SK-N-MC (cell line): Measurements from ENCODE around the gene MINDY3.
A peak's percentile ranks its signal among the peaks of the same experiment; 100 is the strongest.

ENCODE experiments used
- DNase-seq: peaks from one replicate; pipeline ENCODE4 v3.0.0-alpha.2; 2011; ENCODE audit warnings: low read depth, low spot score
- H3K27ac ChIP-seq: fragments of 200-600 bp; sonication (generic); 2 replicates; pipeline ENCODE4 v1.5.1; 2016; ENCODE audit warnings: mixed run types
- H3K36me3 ChIP-seq: fragments of 200-600 bp; sonication (generic); 2 replicates; pipeline ENCODE4 v1.6.1; 2017; ENCODE audit warnings: antibody characterized with exemption, low read length, mixed read lengths; ENCODE audit not compliant: insufficient read depth
- H3K4me3 ChIP-seq: fragments of 200-600 bp; sonication (generic); 2 replicates; pipeline ENCODE4 v1.5.1; 2016
- H3K9ac ChIP-seq: fragments of 200-600 bp; sonication (generic); 2 replicates; pipeline ENCODE4 v1.8.0; 2017; ENCODE audit warnings: mixed run types, mixed read lengths; ENCODE audit not compliant: insufficient read length
- H3K9me3 ChIP-seq: fragments of 200-600 bp; sonication (generic); 2 replicates; pipeline ENCODE4 v1.6.1; 2017; ENCODE audit warnings: low read depth, mild to moderate bottlenecking, antibody characterized with exemption, low read length, moderate library complexity, mixed read lengths
- EZH2 ChIP-seq: fragments of 200-600 bp; sonication (generic); IDR thresholded peaks from one replicate; pipeline ENCODE4 v1.6.1; 2017; ENCODE audit warnings: antibody characterized with exemption
- FOXP2 ChIP-seq: optimal IDR thresholded peaks from 2 replicates; pipeline ENCODE3; 2011; ENCODE audit warnings: mild to moderate bottlenecking, moderate library complexity; ENCODE audit not compliant: insufficient read depth; ENCODE audit errors: extremely low read length, control extremely low read depth
- POLR2AphosphoS5 ChIP-seq: IDR thresholded peaks from 2 replicates; pipeline ENCODE4 v1.6.1; 2012; ENCODE audit warnings: mild to moderate bottlenecking, low read depth, low read length, borderline replicate concordance

MINDY3 gene

GRCh38 chr10:15849316-15849715, 11.0 kb downstream of the MINDY3 start:
- DNase-seq, result no peak
- H3K9me3 ChIP-seq, result no peaks in the 10 kb centered on the region
- no peak overlapping the region for H3K4me3 ChIP-seq
- H3K9ac ChIP-seq, result no peak overlapping the region
- H3K36me3 ChIP-seq, result no peaks in the 10 kb centered on the region
- no peak overlapping the region for H3K27ac ChIP-seq
- TF ChIP-seq FOXP2, result no peak
- no peak for TF ChIP-seq EZH2
- TF ChIP-seq POLR2AphosphoS5, result no peak

DNA sequence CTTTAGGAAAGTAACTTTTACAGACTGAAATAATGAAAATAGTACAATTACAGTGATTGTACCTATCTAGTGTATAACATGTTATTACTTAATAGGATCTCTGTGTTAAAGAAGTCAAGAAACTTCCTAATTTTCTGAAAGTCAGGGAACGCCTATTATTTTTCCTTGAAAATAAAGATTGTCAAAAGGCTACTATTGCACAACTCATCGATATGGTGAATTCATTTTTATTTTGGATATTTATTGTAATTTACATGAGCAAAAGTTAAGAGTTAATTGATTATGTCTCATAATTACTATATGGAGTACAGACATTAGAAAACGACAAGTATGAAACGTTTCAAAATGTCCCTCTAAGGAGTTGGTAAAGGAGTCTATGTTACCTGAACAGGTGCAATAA, 12.8 kb downstream of the MINDY3 start:
- Histone ChIP-seq H3K36me3 (no peaks in the 10 kb centered on the region), H3K9me3 (no peaks in the 10 kb centered on the region), H3K9ac (no peak overlapping the region), H3K27ac (no peak overlapping the region), H3K4me3 (no peak overlapping the region)
- TF ChIP-seq FOXP2, result no peak
- TF ChIP-seq EZH2, result no peak
- no peak for TF ChIP-seq POLR2AphosphoS5
- DNase-seq, result no peak

DNA sequence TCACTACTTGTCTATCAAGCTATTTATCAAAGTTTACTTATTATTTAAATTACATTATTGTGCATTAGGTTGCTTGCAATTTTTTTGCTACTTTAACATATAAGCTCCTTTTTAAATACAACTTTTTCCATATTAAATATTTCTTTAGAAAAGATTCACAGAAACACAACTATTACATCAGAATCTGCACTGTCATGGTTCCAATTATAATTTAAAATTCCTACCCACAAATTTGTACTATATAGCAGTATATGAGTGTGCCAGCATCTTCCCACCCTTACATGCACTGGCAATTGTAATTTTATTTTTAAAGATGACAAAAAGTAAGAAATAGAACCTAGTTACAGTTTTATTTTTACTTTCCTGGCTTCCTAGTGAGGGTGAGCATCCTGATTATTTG, 15.8 kb downstream of the MINDY3 start:
- no peak for DNase-seq
- H3K36me3 ChIP-seq, result no peaks in the 10 kb centered on the region
- no peak for TF ChIP-seq POLR2AphosphoS5
- no peak for TF ChIP-seq EZH2
- TF ChIP-seq FOXP2, result no peak
- H3K4me3 ChIP-seq, result no peak overlapping the region
- no peaks in the 10 kb centered on the region for H3K9me3 ChIP-seq
- no peak overlapping the region for H3K9ac ChIP-seq
- peak overlapping the region; percentile 83; the same call in 1 of the 2 replicates for H3K27ac ChIP-seq

- H3K4me3 ChIP-seq, result no peak overlapping the region
- H3K9ac ChIP-seq, result no peak overlapping the region
- no peaks in the 10 kb centered on the region for H3K36me3 ChIP-seq
- peak overlapping the region; percentile 83 for H3K27ac ChIP-seq
- no peak for DNase-seq
- no peak for TF ChIP-seq POLR2AphosphoS5
- no peak for TF ChIP-seq EZH2
- TF ChIP-seq FOXP2, result no peak
- no peaks in the 10 kb centered on the region for H3K9me3 ChIP-seq
Observed at GRCh38 chr10:15843695-15844094, 16.6 kb downstream of the MINDY3 start.

DNA sequence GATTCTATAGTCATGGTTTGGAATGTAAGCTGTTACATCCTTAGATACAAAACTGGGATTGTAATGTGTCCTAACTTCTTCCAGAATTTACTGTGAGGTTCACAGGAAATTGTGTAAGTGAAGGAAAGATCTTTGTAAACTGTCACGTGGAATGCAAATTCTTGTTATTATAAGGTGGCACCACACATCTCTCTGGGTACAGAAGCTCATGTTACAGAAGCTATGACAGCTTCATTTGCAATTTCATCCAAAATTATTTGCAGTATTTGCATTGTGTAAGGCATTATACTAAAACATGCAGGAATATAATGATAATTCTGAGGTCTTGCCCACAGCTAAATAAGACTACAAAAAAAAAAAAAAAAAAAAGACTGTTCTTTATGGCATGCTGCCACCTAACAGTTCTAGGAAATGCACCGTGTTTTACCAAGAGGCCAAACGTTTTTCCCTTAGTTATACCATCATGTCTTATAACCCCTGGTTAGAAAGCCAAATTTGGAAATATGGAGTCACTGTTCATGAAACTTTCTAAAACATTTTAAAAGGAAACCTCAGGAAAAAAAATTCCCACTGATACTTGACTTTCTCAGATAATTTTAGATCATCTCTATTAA, 17.6 kb downstream of the MINDY3 start:
- no peak for TF ChIP-seq FOXP2
- no peak for TF ChIP-seq EZH2
- no peak for TF ChIP-seq POLR2AphosphoS5
- no peak for DNase-seq
- H3K27ac ChIP-seq, result peak overlapping the region; percentile 83

GRCh38 chr10:15841696-15842095, 18.6 kb downstream of the MINDY3 start:
- TF ChIP-seq EZH2 (no peak), POLR2AphosphoS5 (no peak)
- 0 out of 2 replicates have a peak overlapping the region, but pooled peaks have one; percentile 15 for H3K4me3 ChIP-seq
- no peak overlapping the region for H3K9ac ChIP-seq
- no peaks in the 10 kb centered on the region for H3K36me3 ChIP-seq
- no peaks in the 10 kb centered on the region for H3K9me3 ChIP-seq
- peak overlapping the region; percentile 83 for H3K27ac ChIP-seq
- DNase-seq, result no peak

More for the DNA sequence above, 17.6 kb downstream of the MINDY3 start:
- Histone ChIP-seq H3K9ac (no peak overlapping the region), H3K4me3 (no peak overlapping the region), H3K9me3 (no peaks in the 10 kb centered on the region), H3K36me3 (no peaks in the 10 kb centered on the region)

DNA sequence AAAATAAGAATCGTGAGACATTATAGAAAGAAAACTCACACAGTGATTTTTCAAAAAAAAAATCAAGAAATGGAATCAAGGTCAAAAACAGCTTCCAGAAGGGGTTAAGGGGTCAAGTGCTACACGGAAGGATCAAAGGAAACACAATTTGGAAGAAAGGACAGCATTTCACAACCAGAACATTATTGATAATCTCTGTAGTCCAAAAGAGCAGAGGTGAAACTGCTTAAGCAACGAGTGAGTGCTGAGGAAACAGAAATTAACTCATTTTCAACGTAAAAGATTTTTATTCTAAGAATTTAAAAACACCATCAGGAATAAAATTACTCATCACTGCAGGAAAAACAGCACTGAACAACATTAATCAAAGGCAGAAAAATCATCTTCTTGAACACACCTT, 23.5 kb downstream of the MINDY3 start:
- DNase-seq, result no peak
- H3K36me3 ChIP-seq, result no peaks in the 10 kb centered on the region
- TF ChIP-seq EZH2, result no peak
- TF ChIP-seq FOXP2, result no peak
- TF ChIP-seq POLR2AphosphoS5, result no peak

GRCh38 chr10:15829495-15829894, 30.8 kb downstream of the MINDY3 start:
- Histone ChIP-seq H3K9me3 (no peaks in the 10 kb centered on the region), H3K36me3 (no peaks in the 10 kb centered on the region), H3K9ac (no peak overlapping the region), H3K4me3 (no peak overlapping the region), H3K27ac (no peak overlapping the region)
- TF ChIP-seq FOXP2, result no peak
- TF ChIP-seq EZH2, result no peak
- no peak for TF ChIP-seq POLR2AphosphoS5
- DNase-seq, result no peak

More for the DNA sequence above, 23.5 kb downstream of the MINDY3 start:
- no peak overlapping the region for H3K4me3 ChIP-seq
- H3K27ac ChIP-seq, result no peak overlapping the region
- no peak overlapping the region for H3K9ac ChIP-seq
- H3K9me3 ChIP-seq, result no peaks in the 10 kb centered on the region

DNA sequence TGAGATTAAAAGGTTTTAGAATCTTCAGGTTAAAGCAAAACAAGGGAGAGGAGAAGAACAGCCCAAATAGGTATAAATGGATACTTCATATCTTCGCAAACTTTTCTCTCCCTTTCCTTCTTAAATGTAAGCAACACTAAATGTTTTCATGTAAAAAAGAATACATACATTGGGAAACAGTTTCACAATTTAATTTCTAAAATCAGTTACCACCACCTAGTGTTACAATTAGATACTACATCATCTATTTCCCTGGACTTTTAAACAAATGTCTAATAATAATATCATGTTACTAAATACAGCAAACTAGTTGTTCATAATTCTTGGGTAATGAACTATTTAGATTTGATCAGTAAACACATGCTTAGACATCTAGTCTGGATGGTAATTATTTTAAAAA, 35.8 kb downstream of the MINDY3 start:
- Histone ChIP-seq H3K36me3 (no peaks in the 10 kb centered on the region), H3K4me3 (no peak overlapping the region), H3K27ac (no peak overlapping the region), H3K9ac (no peak overlapping the region), H3K9me3 (no peaks in the 10 kb centered on the region)
- DNase-seq, result no peak
- TF ChIP-seq EZH2 (no peak), POLR2AphosphoS5 (no peak), FOXP2 (no peak)
